WTC11 (cell line): Measurements from ENCODE around the gene SNCA. TPM values are rescaled to one million over a fixed set of nuclear protein-coding genes. Genes with fewer than 3 reads are reported as not detected.

ENCODE experiments used
- ATF1 ChIP-seq: sonication (generic); formaldehyde crosslinking; IDR thresholded peaks from 2 replicates; pipeline ENCODE4 v1.8.1; 2023; ENCODE audit warnings: mild to moderate bottlenecking, moderate library complexity, missing genetic modification reagents
- EMX1 ChIP-seq: fragments of 250-450 bp; sonication (Bioruptor Pico); IDR thresholded peaks from 2 replicates; pipeline ENCODE4 v1.8.0; 2021; ENCODE audit warnings: mild to moderate bottlenecking
- JUN ChIP-seq: sonication (generic); formaldehyde crosslinking; IDR thresholded peaks from 2 replicates; pipeline ENCODE4 v1.8.0; 2023; ENCODE audit warnings: mild to moderate bottlenecking, missing genetic modification reagents
- MYBL2 ChIP-seq: sonication (generic); formaldehyde crosslinking; IDR thresholded peaks from 2 replicates; pipeline ENCODE4 v1.8.1; 2023; ENCODE audit warnings: mild to moderate bottlenecking, moderate library complexity, missing genetic modification reagents
- NR3C1 ChIP-seq: sonication (generic); formaldehyde crosslinking; conservative IDR thresholded peaks from 2 replicates; pipeline ENCODE4 v1.8.1; 2023; ENCODE audit warnings: low read depth, mild to moderate bottlenecking, missing genetic modification reagents
- RELA ChIP-seq: sonication (generic); formaldehyde crosslinking; IDR thresholded peaks from 2 replicates; pipeline ENCODE4 v1.8.1; 2022; ENCODE audit warnings: missing genetic modification reagents, mild to moderate bottlenecking, borderline replicate concordance
- TCF7 ChIP-seq: sonication (generic); formaldehyde crosslinking; IDR thresholded peaks from 2 replicates; pipeline ENCODE4 v1.8.0; 2022; ENCODE audit warnings: mild to moderate bottlenecking, low read depth, missing genetic modification reagents, moderate library complexity
- ZNF232 ChIP-seq: sonication (generic); formaldehyde crosslinking; IDR thresholded peaks from 2 replicates; pipeline ENCODE4 v1.8.0; 2022; ENCODE audit warnings: mild to moderate bottlenecking, missing genetic modification reagents
- ZNF317 ChIP-seq: sonication (generic); formaldehyde crosslinking; IDR thresholded peaks from 2 replicates; pipeline ENCODE4 v1.8.1; 2023; ENCODE audit warnings: low read depth, mild to moderate bottlenecking, moderate library complexity, missing genetic modification reagents, borderline replicate concordance
- total RNA-seq: library from RNA; stranded (reverse); gene quantifications from 3 replicates; pipeline ENCODE4 v1.2.3, GENCODE V29; 2021
- TF ChIP-seq, protein P1 (sequence below): sonication (generic); formaldehyde crosslinking; IDR thresholded peaks from 2 replicates; pipeline ENCODE4 v1.8.0; 2023; ENCODE audit warnings: missing genetic modification reagents, mild to moderate bottlenecking, borderline replicate concordance
- TF ChIP-seq, protein P2 (sequence below): sonication (generic); formaldehyde crosslinking; conservative IDR thresholded peaks from 2 replicates; pipeline ENCODE4 v1.8.1; 2022; ENCODE audit warnings: mild to moderate bottlenecking, missing genetic modification reagents
- TF ChIP-seq, protein P3 (sequence below): sonication (generic); formaldehyde crosslinking; IDR thresholded peaks from 2 replicates; pipeline ENCODE4 v1.8.0; 2022; ENCODE audit warnings: missing genetic modification reagents
- TF ChIP-seq, protein P4 (sequence below): sonication (generic); formaldehyde crosslinking; IDR thresholded peaks from 2 replicates; pipeline ENCODE4 v1.8.1; 2023; ENCODE audit warnings: mild to moderate bottlenecking, moderate library complexity, missing genetic modification reagents
- TF ChIP-seq, protein P5 (sequence below): fragments of 250-450 bp; sonication (Bioruptor Pico); IDR thresholded peaks from 2 replicates; pipeline ENCODE4 v1.9.0; 2021; ENCODE audit warnings: mild to moderate bottlenecking
- TF ChIP-seq, protein P6 (sequence below): fragments of 250-450 bp; sonication (Bioruptor Pico); IDR thresholded peaks from 2 replicates; pipeline ENCODE4 v1.9.0; 2021; ENCODE audit warnings: moderate library complexity, mild to moderate bottlenecking, inconsistent platforms, borderline replicate concordance
- TF ChIP-seq, protein P7 (sequence below): sonication (generic); formaldehyde crosslinking; IDR thresholded peaks from 2 replicates; pipeline ENCODE4 v1.8.1; 2023; ENCODE audit warnings: mild to moderate bottlenecking, missing genetic modification reagents, borderline replicate concordance
- TF ChIP-seq, protein P8 (sequence below): sonication (generic); formaldehyde crosslinking; IDR thresholded peaks from 2 replicates; pipeline ENCODE4 v1.8.0; 2022; ENCODE audit warnings: mild to moderate bottlenecking, missing genetic modification reagents

SNCA gene
- total RNA-seq, 1 experiment from 2014 or later = 15.0 TPM

DNA sequence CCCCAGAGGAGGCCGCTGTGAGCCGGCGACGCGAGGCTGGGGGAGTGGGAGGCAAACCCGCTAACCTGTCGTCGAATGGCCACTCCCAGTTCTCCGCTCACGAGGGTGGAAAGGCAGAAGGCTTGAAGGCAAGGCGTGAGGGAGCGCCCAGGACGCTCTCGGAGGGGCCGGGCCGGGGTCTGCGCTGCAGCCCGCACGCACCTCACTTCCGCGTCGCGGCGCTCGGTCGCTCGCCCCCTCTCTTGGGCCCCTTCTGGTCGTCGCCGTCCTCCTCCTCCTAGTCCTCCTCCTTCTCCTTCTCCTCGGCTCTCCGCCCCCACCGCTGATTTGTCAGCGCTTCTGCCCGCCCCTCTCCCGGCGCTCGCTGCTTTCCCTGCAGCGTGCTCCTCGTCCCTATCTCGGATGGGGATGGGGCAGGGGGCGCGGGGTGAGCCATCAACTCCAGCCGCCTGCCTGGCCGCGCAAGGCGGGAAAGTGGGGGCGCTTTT is at the start of gene SNCA (continued):
- TF ChIP-seq, protein P1, sequence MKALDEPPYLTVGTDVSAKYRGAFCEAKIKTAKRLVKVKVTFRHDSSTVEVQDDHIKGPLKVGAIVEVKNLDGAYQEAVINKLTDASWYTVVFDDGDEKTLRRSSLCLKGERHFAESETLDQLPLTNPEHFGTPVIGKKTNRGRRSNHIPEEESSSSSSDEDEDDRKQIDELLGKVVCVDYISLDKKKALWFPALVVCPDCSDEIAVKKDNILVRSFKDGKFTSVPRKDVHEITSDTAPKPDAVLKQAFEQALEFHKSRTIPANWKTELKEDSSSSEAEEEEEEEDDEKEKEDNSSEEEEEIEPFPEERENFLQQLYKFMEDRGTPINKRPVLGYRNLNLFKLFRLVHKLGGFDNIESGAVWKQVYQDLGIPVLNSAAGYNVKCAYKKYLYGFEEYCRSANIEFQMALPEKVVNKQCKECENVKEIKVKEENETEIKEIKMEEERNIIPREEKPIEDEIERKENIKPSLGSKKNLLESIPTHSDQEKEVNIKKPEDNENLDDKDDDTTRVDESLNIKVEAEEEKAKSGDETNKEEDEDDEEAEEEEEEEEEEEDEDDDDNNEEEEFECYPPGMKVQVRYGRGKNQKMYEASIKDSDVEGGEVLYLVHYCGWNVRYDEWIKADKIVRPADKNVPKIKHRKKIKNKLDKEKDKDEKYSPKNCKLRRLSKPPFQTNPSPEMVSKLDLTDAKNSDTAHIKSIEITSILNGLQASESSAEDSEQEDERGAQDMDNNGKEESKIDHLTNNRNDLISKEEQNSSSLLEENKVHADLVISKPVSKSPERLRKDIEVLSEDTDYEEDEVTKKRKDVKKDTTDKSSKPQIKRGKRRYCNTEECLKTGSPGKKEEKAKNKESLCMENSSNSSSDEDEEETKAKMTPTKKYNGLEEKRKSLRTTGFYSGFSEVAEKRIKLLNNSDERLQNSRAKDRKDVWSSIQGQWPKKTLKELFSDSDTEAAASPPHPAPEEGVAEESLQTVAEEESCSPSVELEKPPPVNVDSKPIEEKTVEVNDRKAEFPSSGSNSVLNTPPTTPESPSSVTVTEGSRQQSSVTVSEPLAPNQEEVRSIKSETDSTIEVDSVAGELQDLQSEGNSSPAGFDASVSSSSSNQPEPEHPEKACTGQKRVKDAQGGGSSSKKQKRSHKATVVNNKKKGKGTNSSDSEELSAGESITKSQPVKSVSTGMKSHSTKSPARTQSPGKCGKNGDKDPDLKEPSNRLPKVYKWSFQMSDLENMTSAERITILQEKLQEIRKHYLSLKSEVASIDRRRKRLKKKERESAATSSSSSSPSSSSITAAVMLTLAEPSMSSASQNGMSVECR = no peak; the same call in 1 of the 2 replicates
- no peak for TF ChIP-seq ZNF317 (CRISPR knock-in tag)
- 0 out of 2 replicates have a peak, but pooled peaks have one; percentile 55 for TF ChIP-seq RELA (CRISPR knock-in tag)
- TF ChIP-seq EMX1 = no peak
- 0 out of 2 replicates have a peak, but pooled peaks have one; percentile 41 for TF ChIP-seq ATF1 (CRISPR knock-in tag)
- no peak for TF ChIP-seq NR3C1 (CRISPR knock-in tag)
- TF ChIP-seq, protein P2, sequence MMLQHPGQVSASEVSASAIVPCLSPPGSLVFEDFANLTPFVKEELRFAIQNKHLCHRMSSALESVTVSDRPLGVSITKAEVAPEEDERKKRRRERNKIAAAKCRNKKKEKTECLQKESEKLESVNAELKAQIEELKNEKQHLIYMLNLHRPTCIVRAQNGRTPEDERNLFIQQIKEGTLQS (CRISPR knock-in tag) = no peak
- peak; percentile 91 for TF ChIP-seq ZNF232
- no peak for TF ChIP-seq TCF7 (CRISPR knock-in tag)
- TF ChIP-seq, protein P3, sequence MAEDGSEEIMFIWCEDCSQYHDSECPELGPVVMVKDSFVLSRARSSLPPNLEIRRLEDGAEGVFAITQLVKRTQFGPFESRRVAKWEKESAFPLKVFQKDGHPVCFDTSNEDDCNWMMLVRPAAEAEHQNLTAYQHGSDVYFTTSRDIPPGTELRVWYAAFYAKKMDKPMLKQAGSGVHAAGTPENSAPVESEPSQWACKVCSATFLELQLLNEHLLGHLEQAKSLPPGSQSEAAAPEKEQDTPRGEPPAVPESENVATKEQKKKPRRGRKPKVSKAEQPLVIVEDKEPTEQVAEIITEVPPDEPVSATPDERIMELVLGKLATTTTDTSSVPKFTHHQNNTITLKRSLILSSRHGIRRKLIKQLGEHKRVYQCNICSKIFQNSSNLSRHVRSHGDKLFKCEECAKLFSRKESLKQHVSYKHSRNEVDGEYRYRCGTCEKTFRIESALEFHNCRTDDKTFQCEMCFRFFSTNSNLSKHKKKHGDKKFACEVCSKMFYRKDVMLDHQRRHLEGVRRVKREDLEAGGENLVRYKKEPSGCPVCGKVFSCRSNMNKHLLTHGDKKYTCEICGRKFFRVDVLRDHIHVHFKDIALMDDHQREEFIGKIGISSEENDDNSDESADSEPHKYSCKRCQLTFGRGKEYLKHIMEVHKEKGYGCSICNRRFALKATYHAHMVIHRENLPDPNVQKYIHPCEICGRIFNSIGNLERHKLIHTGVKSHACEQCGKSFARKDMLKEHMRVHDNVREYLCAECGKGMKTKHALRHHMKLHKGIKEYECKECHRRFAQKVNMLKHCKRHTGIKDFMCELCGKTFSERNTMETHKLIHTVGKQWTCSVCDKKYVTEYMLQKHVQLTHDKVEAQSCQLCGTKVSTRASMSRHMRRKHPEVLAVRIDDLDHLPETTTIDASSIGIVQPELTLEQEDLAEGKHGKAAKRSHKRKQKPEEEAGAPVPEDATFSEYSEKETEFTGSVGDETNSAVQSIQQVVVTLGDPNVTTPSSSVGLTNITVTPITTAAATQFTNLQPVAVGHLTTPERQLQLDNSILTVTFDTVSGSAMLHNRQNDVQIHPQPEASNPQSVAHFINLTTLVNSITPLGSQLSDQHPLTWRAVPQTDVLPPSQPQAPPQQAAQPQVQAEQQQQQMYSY (CRISPR knock-in tag) = no peak
- TF ChIP-seq, protein P4, sequence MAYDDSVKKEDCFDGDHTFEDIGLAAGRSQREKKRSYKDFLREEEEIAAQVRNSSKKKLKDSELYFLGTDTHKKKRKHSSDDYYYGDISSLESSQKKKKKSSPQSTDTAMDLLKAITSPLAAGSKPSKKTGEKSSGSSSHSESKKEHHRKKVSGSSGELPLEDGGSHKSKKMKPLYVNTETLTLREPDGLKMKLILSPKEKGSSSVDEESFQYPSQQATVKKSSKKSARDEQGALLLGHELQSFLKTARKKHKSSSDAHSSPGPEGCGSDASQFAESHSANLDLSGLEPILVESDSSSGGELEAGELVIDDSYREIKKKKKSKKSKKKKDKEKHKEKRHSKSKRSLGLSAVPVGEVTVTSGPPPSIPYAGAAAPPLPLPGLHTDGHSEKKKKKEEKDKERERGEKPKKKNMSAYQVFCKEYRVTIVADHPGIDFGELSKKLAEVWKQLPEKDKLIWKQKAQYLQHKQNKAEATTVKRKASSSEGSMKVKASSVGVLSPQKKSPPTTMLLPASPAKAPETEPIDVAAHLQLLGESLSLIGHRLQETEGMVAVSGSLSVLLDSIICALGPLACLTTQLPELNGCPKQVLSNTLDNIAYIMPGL = peak; percentile 83; the same call in 1 of the 2 replicates
- TF ChIP-seq JUN = no peak
- TF ChIP-seq, protein P5, sequence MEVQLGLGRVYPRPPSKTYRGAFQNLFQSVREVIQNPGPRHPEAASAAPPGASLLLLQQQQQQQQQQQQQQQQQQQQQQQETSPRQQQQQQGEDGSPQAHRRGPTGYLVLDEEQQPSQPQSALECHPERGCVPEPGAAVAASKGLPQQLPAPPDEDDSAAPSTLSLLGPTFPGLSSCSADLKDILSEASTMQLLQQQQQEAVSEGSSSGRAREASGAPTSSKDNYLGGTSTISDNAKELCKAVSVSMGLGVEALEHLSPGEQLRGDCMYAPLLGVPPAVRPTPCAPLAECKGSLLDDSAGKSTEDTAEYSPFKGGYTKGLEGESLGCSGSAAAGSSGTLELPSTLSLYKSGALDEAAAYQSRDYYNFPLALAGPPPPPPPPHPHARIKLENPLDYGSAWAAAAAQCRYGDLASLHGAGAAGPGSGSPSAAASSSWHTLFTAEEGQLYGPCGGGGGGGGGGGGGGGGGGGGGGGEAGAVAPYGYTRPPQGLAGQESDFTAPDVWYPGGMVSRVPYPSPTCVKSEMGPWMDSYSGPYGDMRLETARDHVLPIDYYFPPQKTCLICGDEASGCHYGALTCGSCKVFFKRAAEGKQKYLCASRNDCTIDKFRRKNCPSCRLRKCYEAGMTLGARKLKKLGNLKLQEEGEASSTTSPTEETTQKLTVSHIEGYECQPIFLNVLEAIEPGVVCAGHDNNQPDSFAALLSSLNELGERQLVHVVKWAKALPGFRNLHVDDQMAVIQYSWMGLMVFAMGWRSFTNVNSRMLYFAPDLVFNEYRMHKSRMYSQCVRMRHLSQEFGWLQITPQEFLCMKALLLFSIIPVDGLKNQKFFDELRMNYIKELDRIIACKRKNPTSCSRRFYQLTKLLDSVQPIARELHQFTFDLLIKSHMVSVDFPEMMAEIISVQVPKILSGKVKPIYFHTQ = no peak
- TF ChIP-seq, protein P6, sequence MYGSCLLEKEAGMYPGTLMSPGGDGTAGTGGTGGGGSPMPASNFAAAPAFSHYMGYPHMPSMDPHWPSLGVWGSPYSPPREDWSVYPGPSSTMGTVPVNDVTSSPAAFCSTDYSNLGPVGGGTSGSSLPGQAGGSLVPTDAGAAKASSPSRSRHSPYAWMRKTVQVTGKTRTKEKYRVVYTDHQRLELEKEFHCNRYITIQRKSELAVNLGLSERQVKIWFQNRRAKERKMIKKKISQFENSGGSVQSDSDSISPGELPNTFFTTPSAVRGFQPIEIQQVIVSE (CRISPR knock-in tag) = no peak
- TF ChIP-seq, protein P7, sequence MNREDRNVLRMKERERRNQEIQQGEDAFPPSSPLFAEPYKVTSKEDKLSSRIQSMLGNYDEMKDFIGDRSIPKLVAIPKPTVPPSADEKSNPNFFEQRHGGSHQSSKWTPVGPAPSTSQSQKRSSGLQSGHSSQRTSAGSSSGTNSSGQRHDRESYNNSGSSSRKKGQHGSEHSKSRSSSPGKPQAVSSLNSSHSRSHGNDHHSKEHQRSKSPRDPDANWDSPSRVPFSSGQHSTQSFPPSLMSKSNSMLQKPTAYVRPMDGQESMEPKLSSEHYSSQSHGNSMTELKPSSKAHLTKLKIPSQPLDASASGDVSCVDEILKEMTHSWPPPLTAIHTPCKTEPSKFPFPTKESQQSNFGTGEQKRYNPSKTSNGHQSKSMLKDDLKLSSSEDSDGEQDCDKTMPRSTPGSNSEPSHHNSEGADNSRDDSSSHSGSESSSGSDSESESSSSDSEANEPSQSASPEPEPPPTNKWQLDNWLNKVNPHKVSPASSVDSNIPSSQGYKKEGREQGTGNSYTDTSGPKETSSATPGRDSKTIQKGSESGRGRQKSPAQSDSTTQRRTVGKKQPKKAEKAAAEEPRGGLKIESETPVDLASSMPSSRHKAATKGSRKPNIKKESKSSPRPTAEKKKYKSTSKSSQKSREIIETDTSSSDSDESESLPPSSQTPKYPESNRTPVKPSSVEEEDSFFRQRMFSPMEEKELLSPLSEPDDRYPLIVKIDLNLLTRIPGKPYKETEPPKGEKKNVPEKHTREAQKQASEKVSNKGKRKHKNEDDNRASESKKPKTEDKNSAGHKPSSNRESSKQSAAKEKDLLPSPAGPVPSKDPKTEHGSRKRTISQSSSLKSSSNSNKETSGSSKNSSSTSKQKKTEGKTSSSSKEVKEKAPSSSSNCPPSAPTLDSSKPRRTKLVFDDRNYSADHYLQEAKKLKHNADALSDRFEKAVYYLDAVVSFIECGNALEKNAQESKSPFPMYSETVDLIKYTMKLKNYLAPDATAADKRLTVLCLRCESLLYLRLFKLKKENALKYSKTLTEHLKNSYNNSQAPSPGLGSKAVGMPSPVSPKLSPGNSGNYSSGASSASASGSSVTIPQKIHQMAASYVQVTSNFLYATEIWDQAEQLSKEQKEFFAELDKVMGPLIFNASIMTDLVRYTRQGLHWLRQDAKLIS (CRISPR knock-in tag) = no peak
- TF ChIP-seq, protein P8, sequence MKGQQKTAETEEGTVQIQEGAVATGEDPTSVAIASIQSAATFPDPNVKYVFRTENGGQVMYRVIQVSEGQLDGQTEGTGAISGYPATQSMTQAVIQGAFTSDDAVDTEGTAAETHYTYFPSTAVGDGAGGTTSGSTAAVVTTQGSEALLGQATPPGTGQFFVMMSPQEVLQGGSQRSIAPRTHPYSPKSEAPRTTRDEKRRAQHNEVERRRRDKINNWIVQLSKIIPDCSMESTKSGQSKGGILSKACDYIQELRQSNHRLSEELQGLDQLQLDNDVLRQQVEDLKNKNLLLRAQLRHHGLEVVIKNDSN (CRISPR knock-in tag) = no peak
- TF ChIP-seq MYBL2 (CRISPR knock-in tag) = no peak
